Vagina (tissue), 2 donors: ENCODE measurements around the gene PHLPP2. TPM values are rescaled to one million over a fixed set of nuclear protein-coding genes. Genes with fewer than 3 reads are reported as not detected.
"Not testable (repeated sequence)": the region's sequence is repeated elsewhere in the genome, so short reads cannot be mapped to it uniquely, and the experiment has no call there.

ENCODE experiments used
- DNase-seq, 2 donors: peaks; one replicate each; pipeline ENCODE4 v3.0.0-alpha.2; 2017; ENCODE audit errors: extremely low spot score in 2 of 2
- H3K27ac ChIP-seq: fragments of 200-600 bp; sonication (generic); one replicate; pipeline ENCODE4 v1.5.1; 2019
- H3K27me3 ChIP-seq: fragments of 200-600 bp; sonication (generic); one replicate; pipeline ENCODE4 v1.5.1; 2019
- H3K36me3 ChIP-seq, 2 donors: fragments of 200-600 bp; sonication (generic); one replicate each; pipeline ENCODE4 v1.5.1; 2017 to 2019
- H3K4me1 ChIP-seq: fragments of 200-600 bp; sonication (generic); one replicate; pipeline ENCODE4 v1.5.1; 2019
- H3K4me3 ChIP-seq, 2 donors: fragments of 200-600 bp; sonication (generic); 1 replicate in 1 of 2; 2 replicates in 1 of 2; pipeline ENCODE4 v1.5.1; 2016 to 2019
- H3K9me3 ChIP-seq: fragments of 200-600 bp; sonication (generic); one replicate; pipeline ENCODE4 v1.5.1; 2019
- POLR2A ChIP-seq, 2 donors: fragments of 450-650 bp; IDR thresholded peaks; one replicate each; pipeline ENCODE4 v1.6.1; 2017; ENCODE audit warnings: antibody characterized with exemption in 2 of 2, mild to moderate bottlenecking in 2 of 2, moderate library complexity in 2 of 2
- POLR2AphosphoS5 ChIP-seq, 2 donors: sonication (generic); formaldehyde crosslinking; IDR thresholded peaks; one replicate each; pipeline ENCODE4 v1.9.0; 2017; ENCODE audit warnings: antibody characterized with exemption in 2 of 2, mild to moderate bottlenecking in 2 of 2, low read depth in 1 of 2; ENCODE audit not compliant: insufficient read depth in 1 of 2
- intact Hi-C: fragments of 100-400 bp; cut with DNase I; formaldehyde crosslinking; loops from one replicate; pipeline ENCODE4 v1.15.1; 2023
- total RNA-seq: library from RNA; depleted of rRNA; stranded (reverse); fragments of >200 nt; gene quantifications from one replicate; pipeline ENCODE4 v1.2.3, GENCODE V29; 2016
- TF ChIP-seq, protein P1 (sequence below), 3 experiments: fragments of 450-650 bp in 2 of 3; fragments of 200-600 bp in 1 of 3; sonication (generic) in 1 of 3; IDR thresholded peaks; one replicate each; pipeline ENCODE4 v1.5.1; 2017 to 2019; ENCODE audit warnings: antibody characterized with exemption in 3 of 3, mild to moderate bottlenecking in 2 of 3, moderate library complexity in 2 of 3

The PHLPP2 gene
- total RNA-seq, 1 donor from 2014 or later = 6.4 TPM

DNA sequence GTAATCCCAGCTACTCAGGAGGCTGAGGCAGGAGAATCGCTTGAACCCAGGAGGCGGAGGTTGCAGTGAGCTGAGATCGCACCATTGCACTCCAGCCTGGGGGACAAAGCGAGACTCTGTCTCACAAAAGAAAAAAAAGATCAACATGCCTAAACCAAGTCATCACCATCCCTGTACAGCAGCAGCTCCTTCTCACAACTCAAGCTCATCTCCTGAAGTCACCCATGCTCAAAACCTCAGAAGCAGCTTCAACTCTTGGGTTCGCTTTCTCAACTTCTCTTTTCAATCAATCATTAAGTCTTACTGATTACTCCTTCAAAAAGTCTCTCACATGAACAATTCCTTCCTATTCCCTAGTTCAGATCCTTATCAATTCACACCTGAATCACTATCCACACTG is 31.3 kb downstream of the PHLPP2 start:
- TF ChIP-seq, protein P1, sequence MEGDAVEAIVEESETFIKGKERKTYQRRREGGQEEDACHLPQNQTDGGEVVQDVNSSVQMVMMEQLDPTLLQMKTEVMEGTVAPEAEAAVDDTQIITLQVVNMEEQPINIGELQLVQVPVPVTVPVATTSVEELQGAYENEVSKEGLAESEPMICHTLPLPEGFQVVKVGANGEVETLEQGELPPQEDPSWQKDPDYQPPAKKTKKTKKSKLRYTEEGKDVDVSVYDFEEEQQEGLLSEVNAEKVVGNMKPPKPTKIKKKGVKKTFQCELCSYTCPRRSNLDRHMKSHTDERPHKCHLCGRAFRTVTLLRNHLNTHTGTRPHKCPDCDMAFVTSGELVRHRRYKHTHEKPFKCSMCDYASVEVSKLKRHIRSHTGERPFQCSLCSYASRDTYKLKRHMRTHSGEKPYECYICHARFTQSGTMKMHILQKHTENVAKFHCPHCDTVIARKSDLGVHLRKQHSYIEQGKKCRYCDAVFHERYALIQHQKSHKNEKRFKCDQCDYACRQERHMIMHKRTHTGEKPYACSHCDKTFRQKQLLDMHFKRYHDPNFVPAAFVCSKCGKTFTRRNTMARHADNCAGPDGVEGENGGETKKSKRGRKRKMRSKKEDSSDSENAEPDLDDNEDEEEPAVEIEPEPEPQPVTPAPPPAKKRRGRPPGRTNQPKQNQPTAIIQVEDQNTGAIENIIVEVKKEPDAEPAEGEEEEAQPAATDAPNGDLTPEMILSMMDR (IDR thresholded peaks at IDR 0.05) = no peak
- no peak for TF ChIP-seq POLR2A (IDR thresholded peaks at IDR 0.05)
- TF ChIP-seq POLR2AphosphoS5 (IDR thresholded peaks at IDR 0.05; ENCODE audit: insufficient read depth in 1 of 2, low read depth in 1 of 2) = no peak
- no peak for DNase-seq
- intact Hi-C loops = no loop called here
- H3K4me3 ChIP-seq = no peak overlapping the region
- H3K4me1 ChIP-seq = no peaks in the 10 kb centered on the region
- no peak overlapping the region for H3K27ac ChIP-seq
- H3K36me3 ChIP-seq = peaks cover 0 to 15% of the 10 kb centered on the region in 2 donors
- no peaks in the 10 kb centered on the region for H3K27me3 ChIP-seq
- H3K9me3 ChIP-seq = no peaks in the 10 kb centered on the region

DNA sequence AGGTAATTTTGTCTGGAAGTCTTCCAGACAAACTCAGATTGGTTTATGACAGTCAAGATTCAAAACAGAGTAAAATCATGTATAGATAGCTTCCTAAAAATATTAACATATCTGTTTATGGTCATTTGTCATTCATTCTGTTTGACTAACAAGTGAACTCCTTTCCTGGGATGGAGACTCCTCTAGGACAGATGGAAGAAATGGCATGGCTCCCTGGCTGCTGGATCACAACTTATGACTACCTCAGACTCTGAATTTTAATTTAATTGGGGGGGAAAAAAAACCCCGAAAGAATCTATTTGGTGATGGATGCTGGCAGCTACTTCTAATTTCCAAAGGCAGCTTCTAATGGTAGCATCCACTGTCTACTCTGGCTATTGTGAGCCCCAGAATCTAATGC is 34.6 kb downstream of the PHLPP2 start:
- Histone ChIP-seq H3K4me1 (no peaks in the 10 kb centered on the region), H3K9me3 (no peaks in the 10 kb centered on the region), H3K27ac (no peak overlapping the region), H3K27me3 (no peaks in the 10 kb centered on the region), H3K36me3 (peaks cover 0 to 15% of the 10 kb centered on the region in 2 donors), H3K4me3 (no peak overlapping the region)
- intact Hi-C loops = no loop called here
- no peak for TF ChIP-seq POLR2AphosphoS5 (IDR thresholded peaks at IDR 0.05; ENCODE audit: insufficient read depth in 1 of 2, low read depth in 1 of 2)
- no peak for TF ChIP-seq POLR2A (IDR thresholded peaks at IDR 0.05)
- TF ChIP-seq, protein P1 (IDR thresholded peaks at IDR 0.05) = no peak
- DNase-seq = no peak

DNA sequence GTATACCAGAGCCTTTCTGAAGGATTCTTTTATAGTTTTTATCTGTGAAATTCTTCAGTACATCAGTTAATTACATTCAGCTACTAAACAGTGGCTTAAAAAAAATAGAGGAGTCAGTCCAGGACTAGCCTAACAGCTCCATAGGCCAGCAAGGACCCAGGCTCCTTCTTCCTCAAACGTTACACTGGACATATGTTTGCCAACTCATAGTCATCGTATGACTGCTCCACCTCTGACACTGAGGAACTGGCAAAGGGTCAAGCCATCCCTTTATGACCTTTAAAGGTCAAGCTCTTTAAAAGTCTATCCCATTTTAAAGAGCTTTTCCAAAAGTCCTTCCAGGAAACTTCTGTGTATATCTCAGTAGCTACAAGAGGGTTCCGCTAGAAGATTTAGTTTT is 36.6 kb downstream of the PHLPP2 start:
- TF ChIP-seq POLR2AphosphoS5 (IDR thresholded peaks at IDR 0.05; ENCODE audit: insufficient read depth in 1 of 2, low read depth in 1 of 2) (no peak), POLR2A (IDR thresholded peaks at IDR 0.05) (no peak)
- TF ChIP-seq, protein P1 (IDR thresholded peaks at IDR 0.05) = no peak
- intact Hi-C loops = no loop called here
- Histone ChIP-seq H3K27me3 (no peaks in the 10 kb centered on the region), H3K27ac (no peak overlapping the region), H3K4me1 (no peaks in the 10 kb centered on the region), H3K9me3 (no peaks in the 10 kb centered on the region), H3K36me3 (peaks cover 0 to 15% of the 10 kb centered on the region in 2 donors), H3K4me3 (no peak overlapping the region)
- DNase-seq = no peak

DNA sequence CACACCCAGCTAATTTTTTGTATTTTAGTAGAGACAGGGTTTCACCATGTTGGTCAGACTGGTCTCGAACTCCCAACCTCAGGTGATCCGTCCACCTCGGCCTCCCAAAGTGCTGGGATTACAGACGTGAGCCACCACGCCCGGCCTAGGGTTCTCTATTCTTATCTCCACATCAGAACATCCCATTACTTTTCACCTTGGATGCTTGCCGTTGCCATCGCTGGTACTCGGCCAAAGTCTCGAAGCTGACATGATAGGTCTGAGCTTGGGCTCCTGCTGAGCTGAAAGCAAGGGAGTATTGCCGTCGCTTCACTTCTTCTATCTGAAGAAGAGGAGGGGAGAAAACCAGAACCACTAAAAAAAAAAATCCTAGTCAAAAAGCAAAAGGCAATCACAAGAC is 40.2 kb downstream of the PHLPP2 start:
- not testable (repeated sequence) for DNase-seq, H3K36me3 ChIP-seq, H3K4me3 ChIP-seq

DNA sequence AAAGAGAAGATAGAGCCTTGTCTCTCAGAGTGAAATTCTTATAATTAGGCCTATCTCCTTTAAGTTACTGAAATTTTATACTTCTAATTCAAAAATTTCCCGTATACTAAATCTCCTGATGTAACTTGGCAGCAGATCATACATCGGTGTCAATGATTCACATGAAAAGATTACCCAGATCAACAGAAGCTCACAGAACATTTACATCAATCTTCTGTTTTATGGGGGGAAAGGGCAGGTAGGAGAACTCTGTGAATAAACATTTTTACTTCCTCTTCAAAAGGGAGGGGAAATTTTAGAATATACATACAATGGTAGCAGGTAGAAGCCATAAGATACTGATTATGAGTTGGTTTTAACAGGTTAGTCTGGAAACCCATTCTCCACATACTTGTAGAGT is 43.1 kb downstream of the PHLPP2 start:
- intact Hi-C loops = no loop called here
- TF ChIP-seq POLR2A (IDR thresholded peaks at IDR 0.05) = no peak
- no peak for TF ChIP-seq POLR2AphosphoS5 (IDR thresholded peaks at IDR 0.05; ENCODE audit: insufficient read depth in 1 of 2, low read depth in 1 of 2)
- TF ChIP-seq, protein P1 (IDR thresholded peaks at IDR 0.05) = no peak
- Histone ChIP-seq H3K36me3 (peaks cover 0 to 20% of the 10 kb centered on the region in 2 donors), H3K9me3 (no peaks in the 10 kb centered on the region), H3K27ac (no peak overlapping the region), H3K4me3 (no peak overlapping the region), H3K4me1 (no peaks in the 10 kb centered on the region), H3K27me3 (no peaks in the 10 kb centered on the region)
- DNase-seq = no peak

More for the DNA sequence above, 40.2 kb downstream of the PHLPP2 start:
- intact Hi-C loops, H3K27me3 ChIP-seq, H3K9me3 ChIP-seq, H3K4me1 ChIP-seq, H3K27ac ChIP-seq: not testable (repeated sequence)

DNA sequence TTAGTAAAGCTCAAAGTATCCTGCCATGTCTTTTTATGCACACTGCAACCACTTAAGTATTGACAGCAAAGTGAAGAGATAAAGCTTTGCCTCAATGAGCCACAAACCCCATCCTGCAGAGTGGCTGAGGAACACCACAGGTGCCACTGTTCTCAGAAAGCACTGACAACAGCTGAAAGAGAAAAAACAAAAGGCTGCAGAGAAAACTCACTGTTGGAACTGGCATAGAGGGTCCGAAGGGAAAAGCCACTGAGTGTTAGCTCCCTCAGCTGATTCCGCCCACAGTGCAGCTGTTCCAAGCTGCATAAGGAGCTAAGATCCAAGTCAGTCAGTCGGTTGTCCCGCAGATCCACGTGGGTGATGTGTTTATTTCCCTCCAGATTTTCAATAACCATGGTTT is 48.3 kb downstream of the PHLPP2 start:
- no peak overlapping the region for H3K27ac ChIP-seq
- no peak overlapping the region for H3K4me3 ChIP-seq
- intact Hi-C loops = no loop called here
- no peaks in the 10 kb centered on the region for H3K4me1 ChIP-seq
- DNase-seq = no peak
- TF ChIP-seq POLR2AphosphoS5 (IDR thresholded peaks at IDR 0.05; ENCODE audit: insufficient read depth in 1 of 2, low read depth in 1 of 2) (no peak), POLR2A (IDR thresholded peaks at IDR 0.05) (no peak)
- TF ChIP-seq, protein P1 (IDR thresholded peaks at IDR 0.05) = no peak
- H3K27me3 ChIP-seq = no peaks in the 10 kb centered on the region
- no peaks in the 10 kb centered on the region for H3K9me3 ChIP-seq
- peaks cover 0 to 42% of the 10 kb centered on the region in 2 donors for H3K36me3 ChIP-seq
